ENCODE results near the gene GRIK3. TPM values are rescaled to one million over a fixed set of nuclear protein-coding genes. Genes with fewer than 3 reads are reported as not detected.

The GRIK3 gene
- total RNA-seq, 1 experiment from 2014 or later: not detected

DNA sequence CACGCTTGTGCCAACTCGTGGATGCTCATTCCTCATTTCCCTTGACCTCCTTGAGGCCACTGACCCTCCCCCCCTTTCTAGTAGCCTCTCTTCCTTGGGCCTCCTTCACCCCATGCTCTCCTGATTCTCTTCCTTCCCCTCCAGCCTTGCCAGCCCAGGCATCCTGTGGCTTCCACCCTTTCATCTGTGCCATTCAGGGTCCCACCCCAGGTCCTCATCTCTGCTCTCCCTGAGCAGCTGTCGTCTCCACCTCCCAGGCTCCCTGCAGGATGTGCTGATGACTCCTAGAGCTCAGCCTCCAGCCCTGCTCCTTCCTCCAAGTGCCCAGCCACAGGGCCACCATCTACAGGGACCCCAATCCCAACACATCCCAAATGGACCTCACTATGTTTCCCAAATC, 197.4 kb downstream of the GRIK3 start:
- no peaks in the 10 kb centered on the region for H3K9me3 ChIP-seq (ENCODE audit: low read length)
- H4K20me1 ChIP-seq (ENCODE audit: insufficient read depth, low read depth, low read length): no peaks in the 10 kb centered on the region
- no peaks in the 10 kb centered on the region for H3K4me1 ChIP-seq (ENCODE audit: low read length)
- no peaks in the 10 kb centered on the region; the same call in 1 of the 2 replicates for H3K27me3 ChIP-seq (ENCODE audit: low read length)
- no peaks in the 10 kb centered on the region for H3K9me2 ChIP-seq (replicated peaks; ENCODE audit: insufficient read depth, low read length)
- no peak overlapping the region for H2AFZ ChIP-seq (ENCODE audit: low read length)
- no peak overlapping the region for H3K4me2 ChIP-seq (ENCODE audit: low read depth, low read length, poor library complexity, severe bottlenecking)
- H3K4me3 ChIP-seq (ENCODE audit: low read length): no peak overlapping the region
- H3K79me2 ChIP-seq (ENCODE audit: low read length): no peaks in the 10 kb centered on the region
- no peaks in the 10 kb centered on the region for H3K36me3 ChIP-seq (ENCODE audit: insufficient read depth, low read length)
- DNase-seq: no peak
- no peak overlapping the region for H3K27ac ChIP-seq (ENCODE audit: low read length)
- H3K9ac ChIP-seq (ENCODE audit: low read length): no peak overlapping the region

DNA sequence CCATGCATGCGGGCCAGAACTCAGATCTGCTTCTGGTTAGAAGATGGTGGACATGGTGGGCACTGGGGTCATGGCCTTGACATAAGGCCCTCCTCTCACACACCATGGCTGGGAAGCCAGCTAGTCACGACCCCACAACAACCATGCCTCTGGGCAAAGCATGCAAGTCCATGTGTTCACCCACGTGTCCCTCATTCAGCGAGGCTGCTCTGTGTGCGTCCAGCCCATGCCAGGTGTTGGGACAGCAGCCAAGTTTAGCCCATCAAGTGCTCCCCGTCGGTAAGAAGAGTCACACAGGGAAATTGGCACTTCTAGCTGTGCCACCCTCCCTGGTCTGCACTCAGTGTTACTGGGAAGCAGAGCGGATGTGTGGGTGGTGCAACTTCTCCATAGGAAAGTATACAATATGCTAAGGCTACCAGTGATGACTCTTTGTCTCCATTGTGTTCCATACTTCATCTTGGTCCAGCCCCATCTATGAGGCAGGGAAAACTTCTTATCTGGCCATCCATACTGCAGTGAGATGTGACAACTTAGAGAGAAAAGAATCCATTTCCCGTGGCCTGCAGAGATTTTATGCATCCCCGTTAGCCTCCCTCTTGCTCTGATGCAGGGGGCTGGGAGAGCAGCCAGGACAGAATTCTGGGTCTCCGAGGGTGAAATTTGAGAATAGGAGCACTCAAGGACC, 198.0 kb downstream of the GRIK3 start:
- H3K9me2 ChIP-seq (replicated peaks; ENCODE audit: insufficient read depth, low read length): no peaks in the 10 kb centered on the region
- no peak overlapping the region for H3K4me3 ChIP-seq (ENCODE audit: low read length)
- no peak overlapping the region for H2AFZ ChIP-seq (ENCODE audit: low read length)
- no peaks in the 10 kb centered on the region for H3K9me3 ChIP-seq (ENCODE audit: low read length)
- H3K27me3 ChIP-seq (ENCODE audit: low read length): no peaks in the 10 kb centered on the region; the same call in 1 of the 2 replicates
- no peak for DNase-seq
- no peaks in the 10 kb centered on the region for H4K20me1 ChIP-seq (ENCODE audit: insufficient read depth, low read depth, low read length)
- no peaks in the 10 kb centered on the region for H3K4me1 ChIP-seq (ENCODE audit: low read length)
- no peak overlapping the region for H3K27ac ChIP-seq (ENCODE audit: low read length)
- H3K36me3 ChIP-seq (ENCODE audit: insufficient read depth, low read length): no peaks in the 10 kb centered on the region
- no peak overlapping the region for H3K4me2 ChIP-seq (ENCODE audit: low read depth, low read length, poor library complexity, severe bottlenecking)
- H3K79me2 ChIP-seq (ENCODE audit: low read length): no peaks in the 10 kb centered on the region
- H3K9ac ChIP-seq (ENCODE audit: low read length): no peak overlapping the region

DNA sequence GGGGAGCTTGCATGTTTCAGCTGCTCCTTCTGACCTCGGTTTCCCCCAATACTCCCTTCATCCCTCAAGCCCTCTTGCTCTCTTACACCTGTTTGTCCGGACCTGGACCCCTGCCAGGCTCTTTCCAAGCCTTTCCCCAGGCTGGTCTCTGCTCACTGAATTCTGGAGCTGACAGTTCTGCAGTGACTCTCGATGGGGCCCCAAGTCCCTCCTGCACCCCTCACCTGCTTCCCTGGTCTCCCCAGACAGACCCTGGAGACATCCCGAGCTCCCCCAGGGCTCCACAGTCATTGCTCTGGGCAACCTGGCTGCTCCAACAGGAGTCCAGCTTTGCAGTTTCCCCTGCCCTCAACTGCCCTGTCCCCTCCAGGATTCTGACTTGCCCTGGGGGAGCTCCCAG, 198.6 kb downstream of the GRIK3 start:
- Histone ChIP-seq H3K27ac (ENCODE audit: low read length) (no peak overlapping the region), H3K36me3 (ENCODE audit: insufficient read depth, low read length) (no peaks in the 10 kb centered on the region), H2AFZ (ENCODE audit: low read length) (no peak overlapping the region), H3K4me2 (ENCODE audit: low read depth, low read length, poor library complexity, severe bottlenecking) (no peak overlapping the region), H3K9me2 (replicated peaks; ENCODE audit: insufficient read depth, low read length) (no peaks in the 10 kb centered on the region), H3K9me3 (ENCODE audit: low read length) (no peaks in the 10 kb centered on the region), H4K20me1 (ENCODE audit: insufficient read depth, low read depth, low read length) (no peaks in the 10 kb centered on the region), H3K79me2 (ENCODE audit: low read length) (no peaks in the 10 kb centered on the region), H3K4me3 (ENCODE audit: low read length) (no peak overlapping the region), H3K9ac (ENCODE audit: low read length) (no peak overlapping the region), H3K27me3 (ENCODE audit: low read length) (no peaks in the 10 kb centered on the region; the same call in 1 of the 2 replicates), H3K4me1 (ENCODE audit: low read length) (no peaks in the 10 kb centered on the region)
- DNase-seq: no peak

DNA sequence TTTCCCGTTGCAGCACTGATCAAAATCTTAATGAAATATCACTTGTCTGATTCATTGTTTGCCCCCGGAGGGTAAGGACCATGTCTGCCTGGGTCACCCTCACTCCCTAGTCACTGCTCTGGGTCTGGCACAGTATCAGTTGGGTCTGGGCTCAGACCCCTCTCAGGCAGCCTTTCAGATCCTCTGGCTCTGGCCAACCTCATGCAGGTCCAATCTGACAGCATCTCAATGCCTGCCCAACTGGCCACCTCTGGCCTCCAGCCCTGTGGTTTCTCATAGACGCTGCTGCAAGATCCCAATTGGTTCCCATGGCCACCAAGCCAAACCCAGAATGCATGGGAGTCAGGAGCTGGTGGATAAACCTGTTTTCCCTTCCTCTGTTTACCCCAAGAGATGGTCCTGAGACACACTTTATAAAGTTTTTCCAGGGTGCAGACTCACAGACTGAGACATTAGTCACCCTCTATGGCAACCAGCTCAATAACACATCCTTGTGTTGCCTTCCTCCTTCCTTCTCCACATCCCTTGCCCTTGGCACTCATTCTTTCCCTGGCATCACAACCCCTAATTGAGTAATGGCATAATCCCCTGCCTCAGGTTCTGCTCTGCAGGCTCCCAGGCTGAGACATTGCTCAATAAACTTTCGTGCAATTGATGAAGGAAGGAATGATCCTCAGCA, 199.2 kb downstream of the GRIK3 start:
- H3K4me2 ChIP-seq (ENCODE audit: low read depth, low read length, poor library complexity, severe bottlenecking): no peak overlapping the region
- DNase-seq: no peak

DNA sequence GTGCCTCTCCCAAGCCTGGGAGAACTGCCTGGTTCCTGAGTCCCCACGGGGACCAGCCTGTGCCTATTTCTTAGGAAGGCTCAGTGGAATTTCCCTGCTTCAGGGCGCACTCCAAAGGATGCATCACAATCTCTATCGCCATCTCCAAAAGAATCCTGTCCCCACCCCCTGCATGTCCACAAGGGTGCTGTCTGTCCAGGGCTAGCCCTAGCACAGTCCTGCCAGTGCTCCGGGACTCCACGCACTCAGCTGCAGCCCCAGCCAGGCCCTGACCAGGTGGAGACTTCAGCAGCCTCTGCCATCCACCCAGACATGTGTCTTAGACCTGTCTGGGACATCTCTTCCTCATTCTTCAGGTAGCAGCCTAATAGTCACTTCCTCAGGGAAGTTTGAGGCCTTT, 199.7 kb downstream of the GRIK3 start:
- no peaks in the 10 kb centered on the region for H3K9me2 ChIP-seq (replicated peaks; ENCODE audit: insufficient read depth, low read length)
- no peaks in the 10 kb centered on the region for H3K9me3 ChIP-seq (ENCODE audit: low read length)
- no peaks in the 10 kb centered on the region for H3K79me2 ChIP-seq (ENCODE audit: low read length)
- H3K27ac ChIP-seq (ENCODE audit: low read length): no peak overlapping the region
- no peaks in the 10 kb centered on the region; the same call in 1 of the 2 replicates for H3K27me3 ChIP-seq (ENCODE audit: low read length)
- no peak overlapping the region for H3K4me2 ChIP-seq (ENCODE audit: low read depth, low read length, poor library complexity, severe bottlenecking)
- H4K20me1 ChIP-seq (ENCODE audit: insufficient read depth, low read depth, low read length): no peaks in the 10 kb centered on the region
- no peaks in the 10 kb centered on the region for H3K4me1 ChIP-seq (ENCODE audit: low read length)
- no peak overlapping the region for H3K4me3 ChIP-seq (ENCODE audit: low read length)
- no peaks in the 10 kb centered on the region for H3K36me3 ChIP-seq (ENCODE audit: insufficient read depth, low read length)
- H2AFZ ChIP-seq (ENCODE audit: low read length): no peak overlapping the region
- no peak overlapping the region for H3K9ac ChIP-seq (ENCODE audit: low read length)
- no peak for DNase-seq

More for the DNA sequence above, 199.2 kb downstream of the GRIK3 start:
- H3K9me2 ChIP-seq (replicated peaks; ENCODE audit: insufficient read depth, low read length): no peaks in the 10 kb centered on the region
- no peak overlapping the region for H3K27ac ChIP-seq (ENCODE audit: low read length)
- H3K9me3 ChIP-seq (ENCODE audit: low read length): no peaks in the 10 kb centered on the region
- no peaks in the 10 kb centered on the region for H3K79me2 ChIP-seq (ENCODE audit: low read length)
- H3K4me3 ChIP-seq (ENCODE audit: low read length): no peak overlapping the region
- no peaks in the 10 kb centered on the region; the same call in 1 of the 2 replicates for H3K27me3 ChIP-seq (ENCODE audit: low read length)
- no peaks in the 10 kb centered on the region for H3K4me1 ChIP-seq (ENCODE audit: low read length)
- no peak overlapping the region for H2AFZ ChIP-seq (ENCODE audit: low read length)
- H4K20me1 ChIP-seq (ENCODE audit: insufficient read depth, low read depth, low read length): no peaks in the 10 kb centered on the region
- H3K9ac ChIP-seq (ENCODE audit: low read length): no peak overlapping the region
- H3K36me3 ChIP-seq (ENCODE audit: insufficient read depth, low read length): no peaks in the 10 kb centered on the region

DNA sequence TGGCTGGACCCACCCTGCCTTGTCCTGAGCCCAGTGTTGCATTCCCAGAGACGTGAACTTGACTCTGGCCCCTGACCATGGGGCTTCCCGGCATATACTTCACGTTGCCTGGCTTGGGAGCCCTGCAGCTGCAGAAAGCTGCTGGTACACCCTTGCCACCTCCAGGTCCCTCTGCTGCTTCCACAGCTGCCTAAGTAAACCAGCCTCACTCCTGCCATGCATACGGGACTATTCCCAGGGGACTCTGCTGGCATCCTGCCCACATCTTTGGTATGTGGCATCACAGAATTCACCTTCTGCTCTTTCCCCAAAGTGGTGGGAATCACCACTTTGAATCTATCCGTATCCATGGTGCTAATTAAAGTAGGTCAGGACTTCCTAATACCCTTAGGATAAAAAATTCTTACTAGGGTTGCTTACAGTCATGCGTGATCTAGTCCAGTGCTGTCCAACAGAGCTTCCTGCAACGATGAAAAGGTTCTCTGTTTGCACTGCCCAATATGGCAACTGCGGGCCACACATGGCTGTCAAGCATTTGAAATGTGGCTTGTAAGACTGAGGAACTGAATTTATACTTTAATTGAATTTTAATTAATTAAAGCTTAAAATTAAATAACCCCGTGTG, 203.0 kb downstream of the GRIK3 start:
- Histone ChIP-seq H3K9me3 (ENCODE audit: low read length) (no peaks in the 10 kb centered on the region), H3K27me3 (ENCODE audit: low read length) (no peaks in the 10 kb centered on the region), H3K27ac (ENCODE audit: low read length) (no peak overlapping the region), H4K20me1 (ENCODE audit: insufficient read depth, low read depth, low read length) (no peaks in the 10 kb centered on the region), H3K9me2 (replicated peaks; ENCODE audit: insufficient read depth, low read length) (no peaks in the 10 kb centered on the region), H3K79me2 (ENCODE audit: low read length) (no peaks in the 10 kb centered on the region), H3K4me2 (ENCODE audit: low read depth, low read length, poor library complexity, severe bottlenecking) (no peak overlapping the region), H3K9ac (ENCODE audit: low read length) (no peak overlapping the region), H3K4me1 (ENCODE audit: low read length) (peaks cover 8% of the 10 kb centered on the region), H2AFZ (ENCODE audit: low read length) (no peak overlapping the region), H3K36me3 (ENCODE audit: insufficient read depth, low read length) (no peaks in the 10 kb centered on the region), H3K4me3 (ENCODE audit: low read length) (no peak overlapping the region)
- peak; percentile 54 for DNase-seq

DNA sequence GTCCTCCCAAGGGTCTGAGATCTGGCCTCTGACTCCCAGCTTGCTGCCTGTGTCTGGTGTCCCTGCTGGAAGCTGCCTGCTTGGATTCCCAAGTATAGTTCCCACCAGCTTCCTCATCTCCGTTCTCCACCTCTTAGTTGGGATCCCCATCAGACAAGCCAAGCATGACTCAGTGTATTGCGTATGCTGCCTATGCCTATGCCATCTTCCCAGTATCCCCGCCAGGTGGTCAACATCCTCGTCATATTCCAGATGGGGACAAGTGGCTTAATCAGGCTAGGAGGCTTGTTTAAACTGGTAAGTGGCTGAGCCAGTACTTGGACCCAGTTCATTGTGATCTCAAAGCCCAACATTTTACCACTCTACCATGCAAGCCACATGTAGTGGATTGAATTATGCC, 204.4 kb downstream of the GRIK3 start:
- H3K79me2 ChIP-seq (ENCODE audit: low read length): no peaks in the 10 kb centered on the region
- no peak overlapping the region for H2AFZ ChIP-seq (ENCODE audit: low read length)
- H3K9me3 ChIP-seq (ENCODE audit: low read length): no peaks in the 10 kb centered on the region
- no peaks in the 10 kb centered on the region for H3K27me3 ChIP-seq (ENCODE audit: low read length)
- H3K36me3 ChIP-seq (ENCODE audit: insufficient read depth, low read length): no peaks in the 10 kb centered on the region
- DNase-seq: no peak
- H3K4me3 ChIP-seq (ENCODE audit: low read length): no peak overlapping the region
- H3K4me2 ChIP-seq (ENCODE audit: low read depth, low read length, poor library complexity, severe bottlenecking): no peak overlapping the region
- H3K27ac ChIP-seq (ENCODE audit: low read length): no peak overlapping the region
- H3K9ac ChIP-seq (ENCODE audit: low read length): no peak overlapping the region
- peaks cover 8% of the 10 kb centered on the region for H3K4me1 ChIP-seq (ENCODE audit: low read length)
- H4K20me1 ChIP-seq (ENCODE audit: insufficient read depth, low read depth, low read length): no peaks in the 10 kb centered on the region
- no peaks in the 10 kb centered on the region for H3K9me2 ChIP-seq (replicated peaks; ENCODE audit: insufficient read depth, low read length)

DNA sequence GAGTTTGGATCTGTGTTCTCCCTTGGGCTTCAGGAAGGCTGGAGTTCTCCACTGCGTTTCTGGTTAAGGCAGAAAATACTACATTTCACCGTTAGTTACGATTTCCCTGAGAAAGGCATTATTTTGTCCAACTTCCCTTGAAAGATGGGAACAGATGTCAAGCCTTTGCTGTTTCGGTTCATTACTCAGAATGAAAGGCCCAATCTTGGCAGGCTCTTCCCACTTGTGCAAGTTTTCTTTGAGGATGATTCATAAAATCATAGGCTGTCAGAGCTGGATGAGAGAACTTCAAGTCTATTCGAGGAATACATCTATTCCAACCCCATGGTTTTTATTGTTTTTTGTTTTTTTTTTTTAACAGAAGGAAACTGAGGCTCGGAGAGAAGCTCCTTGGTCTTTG, 205.2 kb downstream of the GRIK3 start:
- Histone ChIP-seq H3K4me1 (ENCODE audit: low read length) (peaks cover 8% of the 10 kb centered on the region), H3K9me2 (replicated peaks; ENCODE audit: insufficient read depth, low read length) (no peaks in the 10 kb centered on the region)

More for the DNA sequence above, 205.2 kb downstream of the GRIK3 start:
- Histone ChIP-seq H3K79me2 (ENCODE audit: low read length) (no peaks in the 10 kb centered on the region), H3K4me3 (ENCODE audit: low read length) (no peak overlapping the region), H3K36me3 (ENCODE audit: insufficient read depth, low read length) (no peaks in the 10 kb centered on the region), H2AFZ (ENCODE audit: low read length) (no peak overlapping the region), H3K9ac (ENCODE audit: low read length) (no peak overlapping the region), H3K27ac (ENCODE audit: low read length) (no peak overlapping the region), H3K4me2 (ENCODE audit: low read depth, low read length, poor library complexity, severe bottlenecking) (no peak overlapping the region), H3K9me3 (ENCODE audit: low read length) (no peaks in the 10 kb centered on the region), H3K27me3 (ENCODE audit: low read length) (no peaks in the 10 kb centered on the region), H4K20me1 (ENCODE audit: insufficient read depth, low read depth, low read length) (no peaks in the 10 kb centered on the region)
- no peak for DNase-seq
